ENCODE results near the gene SPAG9.

The SPAG9 gene

GRCh38 chr17:50973557-50974494 lies 146.8 kb downstream of the SPAG9 start:
- no peak overlapping the region for H3K27ac ChIP-seq (ENCODE audit: low read length)
- no peak overlapping the region for H3K4me3 ChIP-seq (ENCODE audit: low read length)
- H3K36me3 ChIP-seq (ENCODE audit: control insufficient read depth, low read depth, low read length) = peaks cover 58% of the 10 kb centered on the region
- H3K27me3 ChIP-seq (ENCODE audit: control insufficient read depth, insufficient read depth, low read length) = no peaks in the 10 kb centered on the region
- H3K9me3 ChIP-seq (ENCODE audit: control insufficient read depth, low read depth, low read length) = no peaks in the 10 kb centered on the region
- H3K9ac ChIP-seq (ENCODE audit: low read length) = no peak overlapping the region
- no peaks in the 10 kb centered on the region for H3K4me1 ChIP-seq (ENCODE audit: control insufficient read depth, low read depth, low read length)

GRCh38 chr17:50972577-50972976 lies 148.1 kb downstream of the SPAG9 start:
- no peaks in the 10 kb centered on the region for H3K27me3 ChIP-seq (ENCODE audit: control insufficient read depth, insufficient read depth, low read length)
- H3K4me3 ChIP-seq (ENCODE audit: low read length) = no peak overlapping the region
- H3K9me3 ChIP-seq (ENCODE audit: control insufficient read depth, low read depth, low read length) = no peaks in the 10 kb centered on the region
- no peak overlapping the region for H3K9ac ChIP-seq (ENCODE audit: low read length)
- H3K36me3 ChIP-seq (ENCODE audit: control insufficient read depth, low read depth, low read length) = peaks cover 46% of the 10 kb centered on the region
- no peak overlapping the region for H3K27ac ChIP-seq (ENCODE audit: low read length)
- no peaks in the 10 kb centered on the region for H3K4me1 ChIP-seq (ENCODE audit: control insufficient read depth, low read depth, low read length)

GRCh38 chr17:50967795-50968194 lies 152.9 kb downstream of the SPAG9 start:
- H3K9ac ChIP-seq (ENCODE audit: low read length) = no peak overlapping the region
- H3K4me3 ChIP-seq (ENCODE audit: low read length) = no peak overlapping the region
- no peaks in the 10 kb centered on the region for H3K27me3 ChIP-seq (ENCODE audit: control insufficient read depth, insufficient read depth, low read length)
- H3K36me3 ChIP-seq (ENCODE audit: control insufficient read depth, low read depth, low read length) = peaks cover 28% of the 10 kb centered on the region
- no peaks in the 10 kb centered on the region for H3K9me3 ChIP-seq (ENCODE audit: control insufficient read depth, low read depth, low read length)
- no peaks in the 10 kb centered on the region for H3K4me1 ChIP-seq (ENCODE audit: control insufficient read depth, low read depth, low read length)
- no peak overlapping the region for H3K27ac ChIP-seq (ENCODE audit: low read length)

- no peaks in the 10 kb centered on the region for H3K27me3 ChIP-seq (ENCODE audit: control insufficient read depth, insufficient read depth, low read length)
- peaks cover 28% of the 10 kb centered on the region for H3K36me3 ChIP-seq (ENCODE audit: control insufficient read depth, low read depth, low read length)
- H3K4me3 ChIP-seq (ENCODE audit: low read length) = no peak overlapping the region
- H3K9ac ChIP-seq (ENCODE audit: low read length) = no peak overlapping the region
- H3K27ac ChIP-seq (ENCODE audit: low read length) = no peak overlapping the region
- H3K9me3 ChIP-seq (ENCODE audit: control insufficient read depth, low read depth, low read length) = no peaks in the 10 kb centered on the region
- H3K4me1 ChIP-seq (ENCODE audit: control insufficient read depth, low read depth, low read length) = no peaks in the 10 kb centered on the region
These were observed 154.5 kb downstream of the SPAG9 start for GRCh38 chr17:50966163-50966666.

GRCh38 chr17:50963139-50963538 lies 157.5 kb downstream of the SPAG9 start:
- Histone ChIP-seq H3K27me3 (ENCODE audit: control insufficient read depth, insufficient read depth, low read length) (no peaks in the 10 kb centered on the region), H3K9me3 (ENCODE audit: control insufficient read depth, low read depth, low read length) (no peaks in the 10 kb centered on the region), H3K4me3 (ENCODE audit: low read length) (no peak overlapping the region), H3K4me1 (ENCODE audit: control insufficient read depth, low read depth, low read length) (no peaks in the 10 kb centered on the region), H3K27ac (ENCODE audit: low read length) (no peak overlapping the region), H3K9ac (ENCODE audit: low read length) (no peak overlapping the region), H3K36me3 (ENCODE audit: control insufficient read depth, low read depth, low read length) (peaks cover 12% of the 10 kb centered on the region)

- Histone ChIP-seq H3K27ac (ENCODE audit: low read length) (no peak overlapping the region), H3K4me1 (ENCODE audit: control insufficient read depth, low read depth, low read length) (no peaks in the 10 kb centered on the region), H3K9ac (ENCODE audit: low read length) (no peak overlapping the region), H3K9me3 (ENCODE audit: control insufficient read depth, low read depth, low read length) (no peaks in the 10 kb centered on the region), H3K36me3 (ENCODE audit: control insufficient read depth, low read depth, low read length) (peaks cover 11% of the 10 kb centered on the region), H3K27me3 (ENCODE audit: control insufficient read depth, insufficient read depth, low read length) (no peaks in the 10 kb centered on the region), H3K4me3 (ENCODE audit: low read length) (no peak overlapping the region)
These were observed 159.1 kb downstream of the SPAG9 start for GRCh38 chr17:50961282-50962220.

GRCh38 chr17:50959341-50959740 lies 161.3 kb downstream of the SPAG9 start:
- no peak overlapping the region for H3K27ac ChIP-seq (ENCODE audit: low read length)
- no peaks in the 10 kb centered on the region for H3K27me3 ChIP-seq (ENCODE audit: control insufficient read depth, insufficient read depth, low read length)
- H3K4me1 ChIP-seq (ENCODE audit: control insufficient read depth, low read depth, low read length) = peaks cover 3% of the 10 kb centered on the region
- no peaks in the 10 kb centered on the region for H3K36me3 ChIP-seq (ENCODE audit: control insufficient read depth, low read depth, low read length)
- no peak overlapping the region for H3K9ac ChIP-seq (ENCODE audit: low read length)
- H3K4me3 ChIP-seq (ENCODE audit: low read length) = no peak overlapping the region
- H3K9me3 ChIP-seq (ENCODE audit: control insufficient read depth, low read depth, low read length) = no peaks in the 10 kb centered on the region

- Histone ChIP-seq H3K27ac (ENCODE audit: low read length) (no peak overlapping the region), H3K9me3 (ENCODE audit: control insufficient read depth, low read depth, low read length) (no peaks in the 10 kb centered on the region), H3K4me3 (ENCODE audit: low read length) (no peak overlapping the region), H3K4me1 (ENCODE audit: control insufficient read depth, low read depth, low read length) (peaks cover 12% of the 10 kb centered on the region), H3K36me3 (ENCODE audit: control insufficient read depth, low read depth, low read length) (no peaks in the 10 kb centered on the region), H3K27me3 (ENCODE audit: control insufficient read depth, insufficient read depth, low read length) (no peaks in the 10 kb centered on the region), H3K9ac (ENCODE audit: low read length) (no peak overlapping the region)
These were observed 162.8 kb downstream of the SPAG9 start for GRCh38 chr17:50957600-50958575.

GRCh38 chr17:50956750-50957523 lies 163.7 kb downstream of the SPAG9 start:
- H3K4me1 ChIP-seq (ENCODE audit: control insufficient read depth, low read depth, low read length) = peaks cover 12% of the 10 kb centered on the region
- H3K36me3 ChIP-seq (ENCODE audit: control insufficient read depth, low read depth, low read length) = no peaks in the 10 kb centered on the region
- H3K9me3 ChIP-seq (ENCODE audit: control insufficient read depth, low read depth, low read length) = no peaks in the 10 kb centered on the region
- H3K27ac ChIP-seq (ENCODE audit: low read length) = no peak overlapping the region
- H3K27me3 ChIP-seq (ENCODE audit: control insufficient read depth, insufficient read depth, low read length) = no peaks in the 10 kb centered on the region
- no peak overlapping the region for H3K9ac ChIP-seq (ENCODE audit: low read length)
- H3K4me3 ChIP-seq (ENCODE audit: low read length) = no peak overlapping the region

- H3K27me3 ChIP-seq (ENCODE audit: control insufficient read depth, insufficient read depth, low read length) = no peaks in the 10 kb centered on the region
- no peak overlapping the region for H3K27ac ChIP-seq (ENCODE audit: low read length)
- no peaks in the 10 kb centered on the region for H3K9me3 ChIP-seq (ENCODE audit: control insufficient read depth, low read depth, low read length)
- H3K4me3 ChIP-seq (ENCODE audit: low read length) = no peak overlapping the region
- no peaks in the 10 kb centered on the region for H3K36me3 ChIP-seq (ENCODE audit: control insufficient read depth, low read depth, low read length)
- peaks cover 12% of the 10 kb centered on the region for H3K4me1 ChIP-seq (ENCODE audit: control insufficient read depth, low read depth, low read length)
- no peak overlapping the region for H3K9ac ChIP-seq (ENCODE audit: low read length)
These were observed 164.3 kb downstream of the SPAG9 start for GRCh38 chr17:50956409-50956749.

Measured in iPS-18a (cell line).